Stimulated activated CD8-positive, alpha-beta memory T cell treated with anti-CD3 and anti-CD28 coated beads, Interleukin-7, amount 100 ng/mL, for 48 hours (primary cell): ENCODE data around the gene SIRPB1.
A peak's percentile ranks its signal among the peaks of the same experiment; 100 is the strongest.
"Not testable (repeated sequence)": the region's sequence is repeated elsewhere in the genome, so short reads cannot be mapped to it uniquely, and the experiment has no call there.

ENCODE experiments used
- DNase-seq, 2 donors: peaks; one replicate each; pipeline ENCODE4 v3.0.0-alpha.2; 2020; ENCODE audit warnings: low read depth in 1 of 2; ENCODE audit errors: extremely low read depth in 1 of 2

Gene SIRPB1

GRCh38 chr20:1619861-1620444, at the start of gene SIRPB1:
Gene SIRPB1, minus strand, starts transcription at chr20:1620009. Its CDS starts 65 bp downstream, at chr20:1619944.
- DNase-seq, result no peak

GRCh38 chr20:1669304-1669703, 49.5 kb upstream of the SIRPB1 start:
- no peak for DNase-seq

GRCh38 chr20:1667502-1668085, 47.8 kb upstream of the SIRPB1 start:
- DNase-seq, result no peak

- no peak for DNase-seq
Measured at GRCh38 chr20:1666802-1667201, 47.0 kb upstream of the SIRPB1 start.

- no peak for DNase-seq
Measured at GRCh38 chr20:1665345-1665744, 45.5 kb upstream of the SIRPB1 start.

- peak in 1 of 2 donors; percentile 65 for DNase-seq
Measured at GRCh38 chr20:1664911-1665310, 45.1 kb upstream of the SIRPB1 start.

GRCh38 chr20:1663917-1664316, 44.1 kb upstream of the SIRPB1 start:
- DNase-seq, result no peak

GRCh38 chr20:1661542-1662299, 41.9 kb upstream of the SIRPB1 start:
- DNase-seq, result no peak

GRCh38 chr20:1660246-1660645, 40.4 kb upstream of the SIRPB1 start:
- DNase-seq, result no peak

- DNase-seq, result no peak
Measured at GRCh38 chr20:1657556-1658334, 37.9 kb upstream of the SIRPB1 start, which contains the start of gene SIRPG. Gene SIRPG, minus strand, starts transcription at chr20:1657779. Its CDS starts 65 bp downstream, at chr20:1657714.

GRCh38 chr20:1656844-1657243, 37.0 kb upstream of the SIRPB1 start:
- no peak for DNase-seq

GRCh38 chr20:1654996-1655395, 35.2 kb upstream of the SIRPB1 start:
- no peak for DNase-seq

GRCh38 chr20:1652960-1653359, 33.2 kb upstream of the SIRPB1 start:
- no peak for DNase-seq

- no peak for DNase-seq
Measured at GRCh38 chr20:1652104-1652503, 32.3 kb upstream of the SIRPB1 start.

GRCh38 chr20:1651268-1652058, 31.7 kb upstream of the SIRPB1 start:
- no peak for DNase-seq

GRCh38 chr20:1648101-1648500, 28.3 kb upstream of the SIRPB1 start:
- no peak for DNase-seq

- DNase-seq, result no peak
Measured at GRCh38 chr20:1646975-1647431, 27.2 kb upstream of the SIRPB1 start.

GRCh38 chr20:1644101-1644962, 24.5 kb upstream of the SIRPB1 start:
- DNase-seq, result no peak

GRCh38 chr20:1638643-1639042, 18.8 kb upstream of the SIRPB1 start:
- DNase-seq, result not testable (repeated sequence)
